H9 (cell line): Measurements from ENCODE around the gene NOVA2. TPM values are rescaled to one million over a fixed set of nuclear protein-coding genes. Genes with fewer than 3 reads are reported as not detected.

ENCODE experiments used
- DNase-seq: peaks from one replicate; pipeline ENCODE4 v3.0.0-alpha.2; 2017
- H2AFZ ChIP-seq: one replicate; pipeline ENCODE4 v1.6.1; 2013; ENCODE audit warnings: mild to moderate bottlenecking, low read length, control low read depth, moderate library complexity
- H2AK5ac ChIP-seq: 2 replicates; pipeline ENCODE4 v1.6.1; 2013; ENCODE audit warnings: low read length, control low read depth, mixed read lengths; ENCODE audit not compliant: insufficient read length
- H2BK120ac ChIP-seq: one replicate; pipeline ENCODE4 v1.6.1; 2013; ENCODE audit warnings: low read depth, mild to moderate bottlenecking, low read length, control low read depth, inconsistent platforms; ENCODE audit not compliant: poor library complexity, severe bottlenecking
- H2BK12ac ChIP-seq: 2 replicates; pipeline ENCODE4 v1.6.1; 2013; ENCODE audit warnings: low read length, control low read depth, mixed read lengths, low read depth; ENCODE audit not compliant: insufficient read length
- H2BK15ac ChIP-seq: 2 replicates; pipeline ENCODE4 v1.6.1; 2013; ENCODE audit warnings: low read depth, low read length, control low read depth
- H2BK20ac ChIP-seq: one replicate; pipeline ENCODE4 v1.6.1; 2013; ENCODE audit warnings: low read depth, mild to moderate bottlenecking, low read length, control low read depth, inconsistent platforms; ENCODE audit not compliant: poor library complexity, severe bottlenecking
- H2BK5ac ChIP-seq: 2 replicates; pipeline ENCODE4 v1.6.1; 2013; ENCODE audit warnings: low read length, control low read depth, mixed read lengths; ENCODE audit not compliant: insufficient read length
- H3K14ac ChIP-seq: 2 replicates; pipeline ENCODE4 v1.6.1; 2013; ENCODE audit warnings: low read length, control low read depth; ENCODE audit not compliant: insufficient read depth
- H3K18ac ChIP-seq: 2 replicates; pipeline ENCODE4 v1.6.1; 2013; ENCODE audit warnings: low read depth, mild to moderate bottlenecking, mixed read lengths, low read length, control low read depth; ENCODE audit not compliant: insufficient read length
- H3K23ac ChIP-seq: 2 replicates; pipeline ENCODE4 v1.6.1; 2013; ENCODE audit warnings: low read length, control low read depth, mixed read lengths, low read depth; ENCODE audit not compliant: insufficient read length
- H3K23me2 ChIP-seq: 2 replicates; pipeline ENCODE4 v1.6.1; 2013; ENCODE audit warnings: low read depth, mild to moderate bottlenecking, mixed read lengths, low read length, control low read depth; ENCODE audit not compliant: insufficient read length, poor library complexity, severe bottlenecking
- H3K27ac ChIP-seq: 2 replicates; pipeline ENCODE4 v1.5.1; 2013; ENCODE audit warnings: low read length, control low read depth, mixed read lengths, low read depth; ENCODE audit not compliant: insufficient read length
- H3K27me3 ChIP-seq: 2 replicates; pipeline ENCODE4 v1.6.1; 2013; ENCODE audit warnings: low read length, control low read depth, inconsistent platforms; ENCODE audit not compliant: insufficient read depth
- H3K4ac ChIP-seq: 2 replicates; pipeline ENCODE4 v1.6.1; 2013; ENCODE audit warnings: low read depth, mild to moderate bottlenecking, control low read depth, inconsistent platforms, low read length, moderate library complexity
- H3K4me1 ChIP-seq: 2 replicates; pipeline ENCODE4 v1.6.1; 2013; ENCODE audit warnings: low read length, control low read depth, inconsistent platforms; ENCODE audit not compliant: insufficient read depth
- H3K4me2 ChIP-seq: 2 replicates; pipeline ENCODE4 v1.6.1; 2013; ENCODE audit warnings: low read length, control low read depth, mixed read lengths; ENCODE audit not compliant: insufficient read length, insufficient read depth
- H3K56ac ChIP-seq: 2 replicates; pipeline ENCODE4 v1.6.1; 2013; ENCODE audit warnings: low read depth, mild to moderate bottlenecking, mixed read lengths, low read length, control low read depth; ENCODE audit not compliant: insufficient read length
- H3K79me1 ChIP-seq: 2 replicates; pipeline ENCODE4 v1.6.1; 2013; ENCODE audit warnings: low read depth, mild to moderate bottlenecking, moderate library complexity, low read length, control low read depth, inconsistent platforms; ENCODE audit not compliant: insufficient read depth, poor library complexity, severe bottlenecking
- H3K79me2 ChIP-seq: 2 replicates; pipeline ENCODE4 v1.6.1; 2013; ENCODE audit warnings: low read length, control low read depth, inconsistent platforms; ENCODE audit not compliant: insufficient read depth
- H3K9ac ChIP-seq: 2 replicates; pipeline ENCODE4 v1.6.1; 2013; ENCODE audit warnings: low read length, control low read depth, mixed read lengths; ENCODE audit not compliant: insufficient read length; ENCODE audit errors: extremely low read depth
- H3K9me3 ChIP-seq: one replicate; pipeline ENCODE4 v1.6.1; 2013; ENCODE audit warnings: low read depth, low read length, inconsistent platforms; ENCODE audit not compliant: control insufficient read depth
- H3T11ph ChIP-seq: one replicate; pipeline ENCODE4 v1.6.1; 2013; ENCODE audit warnings: mild to moderate bottlenecking, low read length, control low read depth, inconsistent platforms
- H4K20me1 ChIP-seq: one replicate; pipeline ENCODE4 v1.6.1; 2013; ENCODE audit not compliant: control insufficient read depth, insufficient read length, insufficient read depth
- H4K5ac ChIP-seq: 2 replicates; pipeline ENCODE4 v1.6.1; 2013; ENCODE audit warnings: low read depth, mild to moderate bottlenecking, mixed read lengths, low read length, control low read depth; ENCODE audit not compliant: insufficient read length
- H4K8ac ChIP-seq: replicated peaks from 2 replicates; pipeline ENCODE4 v1.6.1; 2013; ENCODE audit warnings: low read length, control low read depth, mixed read lengths, low read depth; ENCODE audit not compliant: insufficient read length
- H4K91ac ChIP-seq: 2 replicates; pipeline ENCODE4 v1.6.1; 2013; ENCODE audit warnings: low read depth, mild to moderate bottlenecking, moderate library complexity, mixed read lengths, low read length, control low read depth; ENCODE audit not compliant: insufficient read length
- H3K27ac Mint-ChIP-seq, 3 experiments: 2 replicates in 2 of 3; 3 replicates in 1 of 3; pipeline ENCODE4 v1.8.0; 2020 to 2021; ENCODE audit warnings: mixed read lengths in 3 of 3, mild to moderate bottlenecking in 1 of 3, moderate library complexity in 1 of 3
- H3K27me3 Mint-ChIP-seq: 2 replicates; pipeline ENCODE4 v1.8.0; 2021; ENCODE audit warnings: low read depth, mild to moderate bottlenecking, moderate library complexity, mixed read lengths
- H3K36me3 Mint-ChIP-seq, 3 experiments: 2 replicates in 2 of 3; 3 replicates in 1 of 3; pipeline ENCODE4 v1.8.0; 2020 to 2021; ENCODE audit warnings: low read depth in 3 of 3, mixed read lengths in 3 of 3; ENCODE audit not compliant: insufficient read depth in 1 of 3
- H3K4me1 Mint-ChIP-seq, 2 experiments: 2 replicates each; pipeline ENCODE4 v1.8.0; 2020; ENCODE audit warnings: mixed read lengths in 2 of 2
- H3K4me3 Mint-ChIP-seq, 2 experiments: 2 replicates in 1 of 2; 3 replicates in 1 of 2; pipeline ENCODE4 v1.8.0; 2020 to 2021; ENCODE audit warnings: mild to moderate bottlenecking in 2 of 2, mixed read lengths in 2 of 2, moderate library complexity in 1 of 2
- H3K9me3 Mint-ChIP-seq, 2 experiments: 2 replicates in 1 of 2; 3 replicates in 1 of 2; pipeline ENCODE4 v1.8.0; 2020; ENCODE audit warnings: mild to moderate bottlenecking in 2 of 2, mixed read lengths in 2 of 2, moderate library complexity in 1 of 2
- WGBS: extraction: QIAGEN DNeasy Blood & Tissue Kit; methylation state at CpG from one replicate; pipeline ENCODE4 v1.1.7; 2013; ENCODE audit warnings: missing lambda C conversion rate, low lambda C conversion rate, mixed read lengths; ENCODE audit not compliant: insufficient read length; ENCODE audit errors: extremely low coverage; 5-methylcytosine and 5-hydroxymethylcytosine counted together
- total RNA-seq: library from RNA; stranded (reverse); gene quantifications from 2 replicates; pipeline ENCODE4 v1.2.1, GENCODE V29; 2021
- TF ChIP-seq, protein P1 (sequence below): fragments of 200-600 bp; sonication (generic); conservative IDR thresholded peaks from 3 replicates; pipeline ENCODE4 v1.8.0; 2021; ENCODE audit warnings: antibody characterized with exemption, mild to moderate bottlenecking

NOVA2 gene
- total RNA-seq, 1 experiment from 2014 or later: 8.8 TPM

DNA sequence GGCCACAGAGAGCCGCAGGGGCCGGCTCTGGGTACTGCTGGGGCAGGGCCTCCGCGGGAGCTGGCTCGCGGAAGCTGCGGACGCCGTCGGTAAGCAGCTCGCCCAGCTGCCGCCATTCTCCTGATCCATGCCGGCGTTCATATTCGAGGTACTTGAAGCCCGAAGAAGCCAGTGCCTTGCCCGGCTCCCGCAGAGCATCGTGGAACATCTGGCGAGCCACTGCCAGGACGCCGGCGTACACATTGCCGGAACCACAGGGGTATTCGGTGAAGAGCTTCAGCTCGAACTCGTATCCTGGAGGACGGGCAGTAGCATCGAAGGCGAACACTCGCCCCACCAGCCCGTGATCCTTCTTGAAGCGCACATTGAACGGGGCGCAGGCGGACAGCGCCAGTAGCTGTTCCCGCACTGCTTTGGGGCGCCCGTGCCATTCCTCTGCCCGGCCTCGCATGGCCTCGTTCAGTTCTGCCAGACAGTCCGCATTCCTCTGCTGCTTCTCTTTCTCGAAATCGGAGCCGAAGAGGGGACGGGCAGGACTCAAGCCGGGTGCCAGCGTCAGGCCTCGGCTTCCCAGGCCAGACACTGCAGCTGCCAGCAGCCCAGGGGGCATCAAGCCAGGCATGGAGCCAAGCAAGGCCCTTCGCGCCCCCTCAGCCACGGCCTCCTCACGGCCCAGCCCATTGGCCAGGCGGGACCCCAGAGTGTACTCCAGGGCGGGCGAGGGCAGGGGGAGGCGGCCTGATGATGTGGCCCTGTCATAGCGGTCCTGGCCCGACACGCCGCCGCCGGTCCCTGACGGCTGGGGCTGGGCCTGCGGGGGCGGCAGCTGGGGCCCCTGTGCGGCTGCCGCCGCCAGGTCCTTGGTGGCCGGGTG, 88.7 kb downstream of the NOVA2 start:
- H3T11ph ChIP-seq: no peak overlapping the region
- H3K14ac ChIP-seq: peak overlapping the region; percentile 89
- H2BK12ac ChIP-seq: no peak overlapping the region
- no peak overlapping the region for H2BK20ac ChIP-seq
- H2AFZ ChIP-seq: no peak overlapping the region
- H3K9me3 ChIP-seq: no peaks in the 10 kb centered on the region
- H3K56ac ChIP-seq: no peak overlapping the region
- H3K79me2 ChIP-seq: no peaks in the 10 kb centered on the region
- TF ChIP-seq, protein P1, sequence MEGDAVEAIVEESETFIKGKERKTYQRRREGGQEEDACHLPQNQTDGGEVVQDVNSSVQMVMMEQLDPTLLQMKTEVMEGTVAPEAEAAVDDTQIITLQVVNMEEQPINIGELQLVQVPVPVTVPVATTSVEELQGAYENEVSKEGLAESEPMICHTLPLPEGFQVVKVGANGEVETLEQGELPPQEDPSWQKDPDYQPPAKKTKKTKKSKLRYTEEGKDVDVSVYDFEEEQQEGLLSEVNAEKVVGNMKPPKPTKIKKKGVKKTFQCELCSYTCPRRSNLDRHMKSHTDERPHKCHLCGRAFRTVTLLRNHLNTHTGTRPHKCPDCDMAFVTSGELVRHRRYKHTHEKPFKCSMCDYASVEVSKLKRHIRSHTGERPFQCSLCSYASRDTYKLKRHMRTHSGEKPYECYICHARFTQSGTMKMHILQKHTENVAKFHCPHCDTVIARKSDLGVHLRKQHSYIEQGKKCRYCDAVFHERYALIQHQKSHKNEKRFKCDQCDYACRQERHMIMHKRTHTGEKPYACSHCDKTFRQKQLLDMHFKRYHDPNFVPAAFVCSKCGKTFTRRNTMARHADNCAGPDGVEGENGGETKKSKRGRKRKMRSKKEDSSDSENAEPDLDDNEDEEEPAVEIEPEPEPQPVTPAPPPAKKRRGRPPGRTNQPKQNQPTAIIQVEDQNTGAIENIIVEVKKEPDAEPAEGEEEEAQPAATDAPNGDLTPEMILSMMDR: no peak
- peak overlapping the region; percentile 76 for H3K4me2 ChIP-seq
- no peak overlapping the region for H2AK5ac ChIP-seq
- Mint-ChIP-seq H3K27ac (peak overlapping the region in 1 of 3 experiments; percentile 35; a peak in 1 of 7 replicates), H3K27me3 (peaks cover 4% of the 10 kb centered on the region; the same call in 1 of the 2 replicates), H3K4me3 (peak overlapping the region; percentile 75 to 87), H3K4me1 (peaks cover 26 to 35% of the 10 kb centered on the region in 2 experiments), H3K9me3 (no peaks in the 10 kb centered on the region), H3K36me3 (peaks cover 2 to 5% (median 4%) of the 10 kb centered on the region in 3 experiments; a peak in 4 of 7 replicates)
- H3K18ac ChIP-seq: no peak overlapping the region
- no peak overlapping the region for H2BK5ac ChIP-seq
- no peak overlapping the region for H4K91ac ChIP-seq
- H3K4me1 ChIP-seq: peaks cover 2% of the 10 kb centered on the region; the same call in 1 of the 2 replicates
- no peak overlapping the region for H3K4ac ChIP-seq
- no peak overlapping the region for H3K9ac ChIP-seq
- no peaks in the 10 kb centered on the region for H3K79me1 ChIP-seq
- H3K27ac ChIP-seq: no peak overlapping the region
- no peak overlapping the region for H4K8ac ChIP-seq
- H3K27me3 ChIP-seq: no peaks in the 10 kb centered on the region
- whole genome bisulfite sequencing: no CpG with 5 or more reads among the region's 72 CpGs
- no peak overlapping the region for H2BK15ac ChIP-seq
- H3K23ac ChIP-seq: no peak overlapping the region
- DNase-seq: peak; percentile 47
- H4K5ac ChIP-seq: no peak overlapping the region
- H3K23me2 ChIP-seq: peaks cover 19% of the 10 kb centered on the region
- no peak overlapping the region for H2BK120ac ChIP-seq
- no peaks in the 10 kb centered on the region for H4K20me1 ChIP-seq
